PC-3 (cell line): ENCODE results near the gene KIFC1.
"Not testable (repeated sequence)": the region's sequence is repeated elsewhere in the genome, so short reads cannot be mapped to it uniquely, and the experiment has no call there.

Experiments used
- EZH2 ChIP-seq: fragments of 300-600 bp; sonication (generic); IDR thresholded peaks from one replicate; pipeline ENCODE4 v1.6.1; 2017; ENCODE audit warnings: antibody characterized with exemption, mild to moderate bottlenecking, low read length; ENCODE audit not compliant: unreplicated experiment
- EZH2phosphoT487 ChIP-seq: fragments of 300-600 bp; sonication (generic); IDR thresholded peaks from 2 replicates; pipeline ENCODE4 v1.6.1; 2018; ENCODE audit warnings: mild to moderate bottlenecking, antibody characterized with exemption, low read length, borderline replicate concordance
- TF ChIP-seq, protein P1 (sequence below): fragments of 300-600 bp; sonication (generic); conservative IDR thresholded peaks from 2 replicates; pipeline ENCODE4 v1.5.1; 2017; ENCODE audit warnings: antibody characterized with exemption, low read depth, mild to moderate bottlenecking, low read length

DNA sequence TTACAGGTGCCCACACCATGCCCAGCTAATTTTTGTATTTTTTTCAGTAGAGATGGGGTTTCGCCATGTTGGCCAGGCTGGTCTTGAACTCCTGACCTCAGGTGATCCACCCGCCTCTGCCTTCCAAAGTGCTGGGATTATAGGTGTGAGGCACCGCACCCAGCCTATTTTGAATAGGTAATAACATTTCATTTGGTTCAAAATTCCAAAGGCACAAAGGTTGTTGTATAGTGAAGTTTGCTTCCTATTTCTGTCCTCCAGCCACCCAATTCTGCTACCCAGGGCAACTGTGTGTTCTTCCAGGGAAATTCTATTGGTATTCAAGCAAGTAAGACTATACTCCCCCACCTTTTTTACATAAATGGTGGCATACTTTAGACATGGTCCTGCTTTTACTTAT is 7.0 kb downstream of the KIFC1 start:
- TF ChIP-seq, protein P1, sequence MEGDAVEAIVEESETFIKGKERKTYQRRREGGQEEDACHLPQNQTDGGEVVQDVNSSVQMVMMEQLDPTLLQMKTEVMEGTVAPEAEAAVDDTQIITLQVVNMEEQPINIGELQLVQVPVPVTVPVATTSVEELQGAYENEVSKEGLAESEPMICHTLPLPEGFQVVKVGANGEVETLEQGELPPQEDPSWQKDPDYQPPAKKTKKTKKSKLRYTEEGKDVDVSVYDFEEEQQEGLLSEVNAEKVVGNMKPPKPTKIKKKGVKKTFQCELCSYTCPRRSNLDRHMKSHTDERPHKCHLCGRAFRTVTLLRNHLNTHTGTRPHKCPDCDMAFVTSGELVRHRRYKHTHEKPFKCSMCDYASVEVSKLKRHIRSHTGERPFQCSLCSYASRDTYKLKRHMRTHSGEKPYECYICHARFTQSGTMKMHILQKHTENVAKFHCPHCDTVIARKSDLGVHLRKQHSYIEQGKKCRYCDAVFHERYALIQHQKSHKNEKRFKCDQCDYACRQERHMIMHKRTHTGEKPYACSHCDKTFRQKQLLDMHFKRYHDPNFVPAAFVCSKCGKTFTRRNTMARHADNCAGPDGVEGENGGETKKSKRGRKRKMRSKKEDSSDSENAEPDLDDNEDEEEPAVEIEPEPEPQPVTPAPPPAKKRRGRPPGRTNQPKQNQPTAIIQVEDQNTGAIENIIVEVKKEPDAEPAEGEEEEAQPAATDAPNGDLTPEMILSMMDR, result not testable (repeated sequence)
- TF ChIP-seq EZH2phosphoT487, EZH2: not testable (repeated sequence)
